Measurements from ENCODE around the gene MAN1A1. TPM values are rescaled to one million over a fixed set of nuclear protein-coding genes. Genes with fewer than 3 reads are reported as not detected.

MAN1A1 gene
- total RNA-seq, 4 donors from 2014 or later = 71.7 to 170 (median 128) TPM

DNA sequence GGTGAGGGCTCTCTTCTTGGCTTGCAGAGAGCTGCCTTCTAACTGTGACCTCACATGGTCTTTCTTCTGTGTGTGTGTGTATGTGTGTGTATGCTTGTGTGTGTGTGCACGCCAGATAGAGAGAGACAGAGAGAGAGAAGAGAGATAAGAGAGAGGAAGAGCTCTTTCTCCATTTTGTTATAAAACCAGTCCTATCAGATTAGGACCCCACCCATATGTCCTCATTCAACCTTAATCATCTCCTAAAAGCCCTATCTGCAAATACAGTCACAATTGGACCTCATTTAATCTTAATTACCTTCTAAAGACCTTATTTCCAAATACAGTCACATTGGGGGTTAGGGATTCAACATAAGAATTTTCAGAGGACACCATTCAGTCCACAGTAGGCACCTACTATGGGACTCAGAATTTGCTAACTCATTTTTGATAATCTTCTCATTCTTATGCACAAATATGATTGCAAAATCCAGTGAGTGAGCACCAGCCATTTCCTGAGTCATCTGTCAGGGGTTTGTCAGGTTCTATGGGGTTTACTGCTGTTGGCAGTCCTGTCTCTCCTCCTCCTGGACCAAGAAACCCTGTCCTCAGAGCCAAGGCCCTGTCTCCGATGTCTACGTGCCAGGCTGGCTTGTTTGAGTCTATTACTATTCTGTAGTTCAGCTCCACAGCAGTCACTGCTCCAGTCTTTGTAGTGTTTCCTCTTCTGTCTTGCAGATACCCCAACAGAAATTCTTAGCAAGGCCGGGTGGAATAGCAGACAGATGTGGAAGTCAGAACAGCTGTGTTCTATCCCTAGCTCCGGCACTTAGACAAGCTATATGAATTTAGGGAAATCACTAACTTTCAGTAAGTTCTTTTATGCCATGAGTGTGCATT, 212.1 kb downstream of the MAN1A1 start:
- no peak overlapping the region for H3K27ac ChIP-seq
- WGBS, 2 donors = 83 to 92% methylated on average over 5 of the region's 5 CpGs

DNA sequence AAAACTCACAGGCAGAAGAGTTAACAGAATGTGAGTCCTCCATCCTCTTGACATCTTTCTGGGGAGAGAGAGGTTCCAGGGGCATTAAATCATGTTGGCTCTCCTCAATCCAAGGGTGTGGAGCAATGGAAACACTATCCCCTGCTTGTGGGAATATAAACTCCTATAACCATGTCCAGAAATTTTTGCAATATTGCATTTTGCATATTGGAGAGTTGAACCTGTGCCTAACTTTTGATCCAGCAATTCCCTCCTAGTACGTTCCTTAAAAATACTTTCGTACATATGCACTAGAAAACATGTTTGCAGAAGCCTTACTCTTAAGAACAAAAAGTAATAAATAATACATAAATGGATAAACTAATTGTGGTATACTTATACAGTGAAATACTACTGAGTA, 214.8 kb downstream of the MAN1A1 start:
- H3K27me3 ChIP-seq = no peaks in the 10 kb centered on the region
- no peak for TF ChIP-seq POLR2A (IDR thresholded peaks at IDR 0.05)
- TF ChIP-seq, protein P1, sequence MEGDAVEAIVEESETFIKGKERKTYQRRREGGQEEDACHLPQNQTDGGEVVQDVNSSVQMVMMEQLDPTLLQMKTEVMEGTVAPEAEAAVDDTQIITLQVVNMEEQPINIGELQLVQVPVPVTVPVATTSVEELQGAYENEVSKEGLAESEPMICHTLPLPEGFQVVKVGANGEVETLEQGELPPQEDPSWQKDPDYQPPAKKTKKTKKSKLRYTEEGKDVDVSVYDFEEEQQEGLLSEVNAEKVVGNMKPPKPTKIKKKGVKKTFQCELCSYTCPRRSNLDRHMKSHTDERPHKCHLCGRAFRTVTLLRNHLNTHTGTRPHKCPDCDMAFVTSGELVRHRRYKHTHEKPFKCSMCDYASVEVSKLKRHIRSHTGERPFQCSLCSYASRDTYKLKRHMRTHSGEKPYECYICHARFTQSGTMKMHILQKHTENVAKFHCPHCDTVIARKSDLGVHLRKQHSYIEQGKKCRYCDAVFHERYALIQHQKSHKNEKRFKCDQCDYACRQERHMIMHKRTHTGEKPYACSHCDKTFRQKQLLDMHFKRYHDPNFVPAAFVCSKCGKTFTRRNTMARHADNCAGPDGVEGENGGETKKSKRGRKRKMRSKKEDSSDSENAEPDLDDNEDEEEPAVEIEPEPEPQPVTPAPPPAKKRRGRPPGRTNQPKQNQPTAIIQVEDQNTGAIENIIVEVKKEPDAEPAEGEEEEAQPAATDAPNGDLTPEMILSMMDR (IDR thresholded peaks at IDR 0.05) = no peak
- H3K36me3 ChIP-seq = no peaks in the 10 kb centered on the region
- H3K4me3 ChIP-seq (replicated peaks in 1 of 3) = no peak overlapping the region
- 90 to 94% methylated on average over 2 of the region's 2 CpGs for WGBS, 2 donors
- H3K9me3 ChIP-seq = no peaks in the 10 kb centered on the region
- H3K4me1 ChIP-seq = no peaks in the 10 kb centered on the region
- no peak overlapping the region for H3K27ac ChIP-seq
- intact Hi-C loops (cut with DNase I) = no loop called here
- no peak for DNase-seq

More for the DNA sequence above, 212.1 kb downstream of the MAN1A1 start:
- Histone ChIP-seq H3K9me3 (no peaks in the 10 kb centered on the region), H3K27me3 (no peaks in the 10 kb centered on the region), H3K36me3 (no peaks in the 10 kb centered on the region), H3K4me1 (no peaks in the 10 kb centered on the region), H3K4me3 (replicated peaks in 1 of 3) (no peak overlapping the region)
- TF ChIP-seq, protein P1 (IDR thresholded peaks at IDR 0.05) = no peak
- no peak for TF ChIP-seq POLR2A (IDR thresholded peaks at IDR 0.05)
- DNase-seq = no peak
- intact Hi-C loops (cut with DNase I) = no loop called here

DNA sequence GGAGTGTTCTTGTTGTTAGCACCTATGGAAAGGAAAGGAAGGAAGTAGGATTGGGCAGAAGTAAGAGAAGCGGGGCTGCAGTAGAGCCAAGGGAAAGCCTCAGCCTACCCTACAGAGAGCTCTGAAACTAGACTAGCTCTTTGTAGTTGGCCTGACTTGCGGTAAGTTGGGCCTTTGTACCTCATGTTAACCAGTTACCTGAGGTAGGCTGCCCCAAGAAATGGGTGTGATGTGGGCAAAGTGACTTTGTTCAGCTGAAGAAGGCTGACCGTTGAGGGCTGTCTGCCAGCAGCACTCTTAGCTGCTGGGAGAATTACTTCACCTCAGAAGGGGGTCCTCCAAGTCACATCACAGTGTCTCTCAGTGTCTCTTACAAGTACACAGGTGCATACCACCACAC, 216.2 kb downstream of the MAN1A1 start:
- intact Hi-C loops (cut with DNase I) = no loop called here
- no peak overlapping the region for H3K4me3 ChIP-seq (replicated peaks in 1 of 3)
- TF ChIP-seq POLR2A (IDR thresholded peaks at IDR 0.05) = no peak
- TF ChIP-seq, protein P1 (IDR thresholded peaks at IDR 0.05) = no peak
- H3K36me3 ChIP-seq = no peaks in the 10 kb centered on the region
- H3K27ac ChIP-seq = no peak overlapping the region
- no peak for DNase-seq
- H3K27me3 ChIP-seq = no peaks in the 10 kb centered on the region
- no peaks in the 10 kb centered on the region for H3K9me3 ChIP-seq
- H3K4me1 ChIP-seq = no peaks in the 10 kb centered on the region
- 89 to 96% methylated on average over 3 of the region's 3 CpGs for WGBS, 2 donors

DNA sequence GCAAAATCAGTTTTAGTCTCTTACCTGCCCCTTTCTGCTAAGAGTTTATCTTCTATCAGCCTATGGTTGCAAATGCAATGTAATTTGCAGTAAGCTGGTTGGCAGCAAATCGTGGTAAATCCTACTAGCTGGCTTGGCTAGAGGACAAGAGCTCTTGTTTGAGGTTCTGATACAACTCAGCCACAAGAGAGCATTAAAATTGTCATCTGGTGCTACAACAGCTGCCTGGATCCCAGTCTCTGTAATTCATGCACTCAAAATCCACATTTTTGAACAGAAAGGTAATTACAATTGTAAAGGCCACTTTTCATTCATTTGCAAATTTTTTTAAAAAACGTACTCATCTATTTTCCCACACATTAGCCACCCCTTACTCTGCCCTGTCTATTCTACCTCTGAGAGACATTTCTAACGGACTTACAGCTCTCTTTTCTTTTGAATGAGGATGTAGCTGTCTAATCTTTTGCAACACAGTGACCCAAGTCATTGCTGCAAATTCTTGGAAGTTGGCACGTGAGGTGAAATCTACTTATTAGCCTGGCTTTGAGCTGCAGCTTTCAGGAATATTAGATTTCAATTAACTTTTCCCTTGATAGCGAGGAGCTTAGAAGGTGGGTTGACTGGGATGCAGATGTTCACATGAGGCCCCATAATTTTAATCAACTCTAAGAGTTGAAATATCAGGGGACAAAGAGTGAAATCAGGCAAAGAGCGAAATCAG, 217.1 kb downstream of the MAN1A1 start:
- no peaks in the 10 kb centered on the region for H3K36me3 ChIP-seq
- no peak for DNase-seq
- intact Hi-C loops (cut with DNase I) = no loop called here
- no peaks in the 10 kb centered on the region for H3K4me1 ChIP-seq
- no peaks in the 10 kb centered on the region for H3K27me3 ChIP-seq
- H3K4me3 ChIP-seq (replicated peaks in 1 of 3) = no peak overlapping the region
- H3K27ac ChIP-seq = no peak overlapping the region
- WGBS, 2 donors = 72 to 80% methylated on average over 6 of the region's 6 CpGs
- TF ChIP-seq, protein P1 (IDR thresholded peaks at IDR 0.05) = no peak
- TF ChIP-seq POLR2A (IDR thresholded peaks at IDR 0.05) = no peak
- H3K9me3 ChIP-seq = no peaks in the 10 kb centered on the region

Data from thyroid gland (tissue), 4 donors.